GM18861 (cell line): ENCODE measurements around the gene LGALS3BP.

ENCODE experiments used
- ATAC-seq: cut with Tn5 transposase; IDR thresholded peaks from one replicate; pipeline ENCODE4 v1.9.1; 2021; ENCODE audit not compliant: unreplicated experiment

LGALS3BP gene

GRCh38 chr17:79000396-79001189, 20.9 kb upstream of the LGALS3BP start:
- ATAC-seq: no peak

GRCh38 chr17:78999947-79000395, 20.2 kb upstream of the LGALS3BP start:
- ATAC-seq: no peak

- ATAC-seq: no peak
Observed at GRCh38 chr17:78999056-78999768, 19.5 kb upstream of the LGALS3BP start.

GRCh38 chr17:78998311-78999055, 18.8 kb upstream of the LGALS3BP start:
- no peak for ATAC-seq

- ATAC-seq: no peak
Observed at GRCh38 chr17:78997881-78998280, 18.2 kb upstream of the LGALS3BP start.

GRCh38 chr17:78997231-78997741, 17.6 kb upstream of the LGALS3BP start:
- no peak for ATAC-seq

- ATAC-seq: no peak
Observed at GRCh38 chr17:78996781-78997201, 17.1 kb upstream of the LGALS3BP start.

GRCh38 chr17:78995761-78996451, 16.2 kb upstream of the LGALS3BP start:
- no peak for ATAC-seq

GRCh38 chr17:78995022-78995760, 15.5 kb upstream of the LGALS3BP start:
- no peak for ATAC-seq

- no peak for ATAC-seq
Observed at GRCh38 chr17:78993981-78994671, 14.4 kb upstream of the LGALS3BP start.

- no peak for ATAC-seq
Observed at GRCh38 chr17:78993241-78993956, 13.7 kb upstream of the LGALS3BP start.

- no peak for ATAC-seq
Observed at GRCh38 chr17:78992542-78993212, 13.0 kb upstream of the LGALS3BP start.

- no peak for ATAC-seq
Observed at GRCh38 chr17:78991906-78992532, 12.3 kb upstream of the LGALS3BP start.

GRCh38 chr17:78991017-78991738, 11.5 kb upstream of the LGALS3BP start:
- ATAC-seq: no peak

- ATAC-seq: no peak
Observed at GRCh38 chr17:78990349-78991016, 10.8 kb upstream of the LGALS3BP start.

GRCh38 chr17:78988152-78988551, 8.4 kb upstream of the LGALS3BP start:
- no peak for ATAC-seq
